NCI-H1092 (cell line): ENCODE results near the gene MASTL.
"Not testable (repeated sequence)": the region's sequence is repeated elsewhere in the genome, so short reads cannot be mapped to it uniquely, and the experiment has no call there.

Source experiments
- DNase-seq: peaks from one replicate; lab custom pipeline; 2025; lab: John Stamatoyannopoulos, UW

The MASTL gene

DNA sequence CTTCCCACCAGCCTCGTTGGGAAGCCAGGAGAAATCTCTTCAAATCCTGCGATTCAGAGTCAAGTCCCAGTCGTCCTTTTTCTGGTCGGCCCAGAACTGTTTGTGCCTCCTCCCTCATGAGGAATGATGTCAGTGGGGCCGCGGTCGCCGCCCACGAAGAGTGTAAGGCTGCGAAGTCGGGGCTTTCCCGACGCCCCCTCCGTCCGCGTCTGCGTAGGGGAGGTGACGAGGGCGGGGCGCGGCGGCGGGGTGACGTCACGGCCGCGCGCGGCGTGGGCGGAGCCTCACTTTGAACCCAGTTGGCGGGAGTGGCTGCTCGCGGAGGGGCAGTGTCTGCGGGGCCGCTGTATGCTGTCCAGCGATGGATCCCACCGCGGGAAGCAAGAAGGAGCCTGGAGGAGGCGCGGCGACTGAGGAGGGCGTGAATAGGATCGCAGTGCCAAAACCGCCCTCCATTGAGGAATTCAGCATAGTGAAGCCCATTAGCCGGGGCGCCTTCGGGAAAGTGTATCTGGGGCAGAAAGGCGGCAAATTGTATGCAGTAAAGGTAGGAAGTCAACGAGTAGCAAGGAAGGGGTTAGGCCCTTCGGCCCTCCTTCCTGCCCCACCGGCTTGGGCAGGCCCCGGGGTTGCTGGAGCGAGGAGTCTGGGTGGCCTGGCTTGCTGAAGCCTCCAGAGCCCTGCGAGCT, at the start of gene MASTL:
Gene MASTL, plus strand, starts transcription at position 287 of the 689 bp plus-strand sequence. Its CDS starts 75 bp downstream, at position 362.
- DNase-seq: peak; percentile 73

DNA sequence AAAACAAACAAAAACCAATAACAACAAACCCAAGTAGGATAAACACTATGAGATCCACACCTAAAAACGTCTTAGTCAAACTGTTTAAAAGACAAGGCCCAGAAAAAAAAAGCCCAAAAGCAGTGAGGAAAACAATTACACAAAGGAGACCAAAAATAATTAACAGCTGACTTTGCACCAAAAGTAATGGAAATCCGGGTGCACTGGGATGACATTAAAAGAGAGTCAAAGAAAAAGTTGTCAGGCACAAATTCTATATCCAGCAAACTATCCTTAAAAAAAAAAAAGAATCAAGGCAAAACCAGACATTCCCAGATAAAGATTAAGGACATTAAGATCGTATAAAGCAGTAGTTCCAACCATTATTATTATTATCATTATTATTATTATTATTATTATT, 47.0 kb upstream of the MASTL start:
- no peak for DNase-seq

DNA sequence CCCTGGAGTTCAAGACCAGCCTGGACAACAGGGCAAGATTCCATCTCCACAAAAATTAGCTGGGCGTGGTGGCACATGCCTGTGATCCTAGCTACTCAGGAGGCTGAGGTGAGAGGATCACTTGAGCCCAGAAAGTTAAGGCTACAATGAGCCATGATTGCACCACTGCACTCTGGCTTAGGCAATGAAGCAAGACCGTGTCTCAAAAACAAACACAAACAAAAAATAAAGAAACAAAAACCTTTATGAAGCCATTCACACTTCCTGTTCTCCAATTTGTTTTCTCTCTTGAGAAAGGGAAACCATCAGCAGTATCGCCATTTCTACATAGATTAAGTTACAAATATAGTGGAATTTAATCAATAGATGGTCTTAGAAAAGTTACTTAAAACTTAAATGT, 20.8 kb upstream of the MASTL start:
- no peak for DNase-seq

DNA sequence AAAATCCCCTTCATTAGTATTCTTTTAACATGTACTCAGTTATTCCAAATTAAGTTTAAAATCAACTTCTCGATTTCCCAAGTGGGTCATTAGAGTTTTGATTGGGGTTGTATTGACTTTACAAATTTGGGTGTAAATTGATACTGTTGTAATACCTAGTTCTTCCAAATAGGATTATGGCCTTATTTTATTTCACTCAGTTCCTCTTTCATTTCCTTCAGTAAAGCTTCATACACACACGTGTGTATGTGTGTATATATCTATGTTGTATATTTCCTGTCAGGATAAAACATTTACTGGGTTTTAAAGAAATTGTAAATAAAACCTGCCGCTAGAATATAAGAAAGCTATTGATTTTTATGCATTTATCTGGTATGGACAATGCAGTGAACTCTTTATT, 16.9 kb upstream of the MASTL start:
- DNase-seq: no peak

DNA sequence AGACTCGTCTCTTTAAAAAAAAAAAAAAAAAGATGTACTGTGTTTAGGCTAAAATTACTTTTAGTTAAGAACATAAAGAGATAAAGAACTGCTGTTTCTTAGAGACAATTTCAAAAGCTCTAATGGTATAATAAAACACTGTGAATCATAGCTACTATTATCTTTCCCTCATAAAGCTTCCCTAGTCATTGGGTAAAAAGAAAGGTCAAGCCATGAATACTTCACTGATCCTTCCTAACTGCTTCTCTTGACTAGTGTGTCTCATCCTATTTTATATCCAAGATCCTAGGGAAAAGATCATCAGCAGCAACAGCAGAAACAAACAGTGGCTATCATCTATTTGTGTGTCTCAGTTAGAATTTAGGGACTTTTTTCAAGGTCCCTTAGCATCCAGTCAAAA, 11.5 kb upstream of the MASTL start:
- no peak for DNase-seq

DNA sequence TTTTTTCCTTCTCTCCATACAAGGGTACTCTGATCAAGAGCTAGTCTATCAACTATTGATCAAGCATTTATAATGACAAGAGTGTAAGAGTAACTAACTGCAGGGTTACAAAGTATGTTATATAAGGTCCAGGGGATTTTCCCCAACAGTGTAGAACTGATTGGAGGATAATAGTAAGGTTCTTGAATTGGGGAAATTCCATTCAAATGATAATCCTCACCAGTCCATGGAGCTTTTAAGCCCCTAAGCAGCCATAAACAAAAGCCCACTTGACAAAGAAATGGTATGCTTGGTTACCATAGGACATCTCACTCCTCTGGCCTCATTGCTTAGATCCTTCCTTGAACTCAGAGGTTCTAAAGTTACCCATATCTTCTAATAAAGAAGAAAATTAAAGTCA, 9.2 kb upstream of the MASTL start:
- DNase-seq: no peak

DNA sequence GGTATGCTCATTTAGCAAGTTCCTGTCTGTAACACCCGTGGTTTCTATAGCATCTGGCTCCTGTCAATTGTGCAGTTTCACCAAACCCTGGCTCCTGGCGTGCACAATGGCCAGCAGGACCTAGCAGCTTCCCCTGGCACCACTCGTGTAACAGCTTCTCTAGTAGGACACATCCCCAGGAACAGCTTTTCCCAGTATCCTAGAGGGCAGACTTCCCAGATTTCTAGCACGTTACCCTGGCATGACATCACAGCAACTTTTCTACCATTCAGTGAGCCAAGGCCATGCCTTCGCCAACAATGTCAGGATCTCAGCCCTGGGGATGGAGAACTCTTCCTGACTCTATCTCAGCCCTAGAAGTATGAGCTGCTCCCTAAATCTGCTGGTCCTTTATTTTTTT, 7.5 kb upstream of the MASTL start:
- no peak for DNase-seq

DNA sequence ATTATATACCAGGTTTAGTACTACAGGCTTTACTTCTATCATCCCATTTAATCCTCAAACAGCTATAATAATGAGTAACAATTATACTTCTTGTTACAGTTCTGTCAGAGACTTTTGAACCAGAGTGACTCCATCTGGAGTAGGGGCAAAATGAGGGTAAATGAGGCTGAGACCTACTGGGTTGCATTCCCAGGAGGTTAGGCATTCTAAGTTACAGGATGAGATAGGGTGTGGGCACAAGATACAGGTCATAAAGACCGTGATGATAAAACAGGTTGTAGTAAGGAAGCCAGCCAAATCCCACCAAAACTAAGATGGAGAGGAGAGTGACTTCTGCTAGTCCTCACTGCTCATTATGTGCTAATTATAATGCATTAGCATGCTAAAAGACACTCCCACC, 4.9 kb upstream of the MASTL start:
- DNase-seq: no peak

DNA sequence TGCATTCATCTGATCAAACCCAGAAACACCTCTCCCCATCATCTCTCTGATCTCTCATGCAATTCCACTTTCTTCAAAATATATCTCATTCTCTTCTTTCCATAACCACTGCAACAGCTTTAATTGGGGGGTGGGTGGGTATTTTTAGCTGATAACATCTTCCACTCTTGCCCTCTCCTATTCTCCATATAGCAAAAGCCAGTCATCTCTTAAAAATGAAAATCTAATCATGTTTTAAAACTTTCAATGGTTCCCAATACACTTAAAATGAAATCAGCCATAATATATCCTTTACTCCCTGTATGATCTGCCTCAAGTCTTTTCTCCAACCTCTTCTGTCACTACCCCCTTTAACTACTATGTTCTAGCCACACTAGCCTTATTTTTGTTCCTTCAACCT, 2.5 kb upstream of the MASTL start:
- no peak for DNase-seq

DNA sequence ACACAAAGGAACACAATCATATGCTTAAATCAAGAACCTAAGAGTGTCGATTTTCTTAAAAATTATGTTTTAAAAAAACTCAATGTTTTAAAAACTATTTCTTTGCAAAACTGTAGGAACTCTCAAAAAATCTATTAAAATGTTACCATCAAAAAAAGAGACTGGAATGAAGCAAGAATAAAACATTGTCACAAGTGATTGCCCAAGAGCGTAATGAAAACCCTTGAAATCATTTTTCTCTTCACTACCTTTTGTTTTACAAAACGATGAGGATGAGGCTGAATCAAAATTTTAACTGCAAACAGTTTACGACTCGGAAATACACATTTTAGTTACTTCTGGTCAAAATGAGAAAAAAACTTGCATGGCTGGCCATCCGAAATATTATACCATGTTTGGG, 1.8 kb upstream of the MASTL start:
- no peak for DNase-seq

DNA sequence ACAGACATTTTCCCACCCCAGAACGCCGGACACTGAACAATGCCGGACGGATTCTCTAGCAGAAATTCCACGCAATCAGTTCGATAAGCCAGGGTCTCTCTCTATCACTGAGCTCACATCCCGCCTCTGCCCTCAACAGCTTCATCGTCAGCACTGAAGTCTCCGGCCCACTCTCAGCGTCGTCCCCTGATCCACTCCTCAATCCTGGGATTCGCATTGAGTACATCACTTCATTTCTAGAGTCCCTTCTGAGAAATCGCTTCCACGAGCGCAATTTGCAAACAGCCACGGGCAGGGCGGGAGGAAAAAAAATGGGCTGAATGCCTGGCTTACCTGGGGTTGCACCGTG, 1.3 kb upstream of the MASTL start:
- no peak for DNase-seq

DNA sequence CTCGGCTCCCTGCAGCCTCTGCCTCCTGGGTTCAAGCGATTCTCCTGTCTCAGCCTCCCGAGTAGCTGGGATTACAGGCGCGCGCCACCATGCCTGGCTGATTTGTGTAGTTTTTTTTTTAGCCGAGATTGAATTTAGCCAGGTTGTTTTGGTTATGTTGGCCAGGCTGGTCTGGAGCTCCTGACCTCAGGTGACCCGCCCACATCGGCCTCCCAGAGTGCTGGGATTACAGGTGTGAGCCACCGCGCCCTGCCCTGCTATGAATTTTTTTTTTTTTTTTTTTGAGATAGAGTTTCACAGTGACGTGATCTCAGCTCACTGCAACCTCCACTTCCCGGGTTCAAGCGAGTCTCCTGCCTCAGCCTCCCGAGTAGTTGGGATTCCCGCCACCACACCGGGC, 1.4 kb downstream of the MASTL start:
- not testable (repeated sequence) for DNase-seq

DNA sequence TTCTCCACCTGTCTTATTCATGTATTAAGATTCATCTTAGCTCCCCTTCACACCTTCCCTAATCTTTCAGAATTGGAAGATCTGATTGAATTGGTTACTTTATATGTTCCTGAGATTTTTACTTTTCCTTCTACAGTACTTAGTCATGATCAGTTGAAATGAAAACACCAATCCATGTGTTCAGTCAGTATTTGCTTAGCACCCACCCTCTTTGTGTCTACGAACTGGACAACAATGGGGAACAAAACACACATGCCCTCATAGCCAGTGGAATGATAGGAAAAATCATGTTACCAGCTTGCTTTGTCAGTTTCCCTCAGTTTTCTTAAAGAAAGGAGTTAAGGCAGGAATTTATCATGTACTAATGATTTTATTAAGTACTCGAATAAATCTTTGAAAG, 2.0 kb downstream of the MASTL start:
- DNase-seq: no peak

DNA sequence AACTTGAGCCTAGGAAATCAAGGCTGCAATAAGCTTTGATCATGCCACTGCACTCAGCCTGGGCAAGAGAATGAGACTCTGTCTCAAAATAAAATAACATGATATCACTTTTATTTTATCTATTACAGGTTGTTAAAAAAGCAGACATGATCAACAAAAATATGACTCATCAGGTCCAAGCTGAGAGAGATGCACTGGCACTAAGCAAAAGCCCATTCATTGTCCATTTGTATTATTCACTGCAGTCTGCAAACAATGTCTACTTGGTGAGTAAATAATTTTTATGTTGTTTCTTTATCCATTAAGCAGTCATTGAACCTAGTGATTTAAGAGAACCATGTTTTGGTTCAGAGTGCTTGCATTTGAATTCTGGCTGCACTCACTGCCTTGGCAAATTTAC, 3.3 kb downstream of the MASTL start:
- DNase-seq: no peak

DNA sequence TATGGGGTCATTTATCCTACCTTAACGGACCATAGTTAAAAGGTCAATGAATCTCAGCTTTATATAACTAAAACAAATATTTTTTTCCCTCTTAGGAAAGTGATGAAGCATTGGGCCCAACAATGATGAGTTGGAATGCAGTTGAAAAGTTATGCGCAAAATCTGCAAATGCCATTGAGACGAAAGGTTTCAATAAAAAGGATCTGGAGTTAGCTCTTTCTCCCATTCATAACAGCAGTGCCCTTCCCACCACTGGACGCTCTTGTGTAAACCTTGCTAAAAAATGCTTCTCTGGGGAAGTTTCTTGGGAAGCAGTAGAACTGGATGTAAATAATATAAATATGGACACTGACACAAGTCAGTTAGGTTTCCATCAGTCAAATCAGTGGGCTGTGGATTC, 14.7 kb downstream of the MASTL start:
- DNase-seq: no peak

DNA sequence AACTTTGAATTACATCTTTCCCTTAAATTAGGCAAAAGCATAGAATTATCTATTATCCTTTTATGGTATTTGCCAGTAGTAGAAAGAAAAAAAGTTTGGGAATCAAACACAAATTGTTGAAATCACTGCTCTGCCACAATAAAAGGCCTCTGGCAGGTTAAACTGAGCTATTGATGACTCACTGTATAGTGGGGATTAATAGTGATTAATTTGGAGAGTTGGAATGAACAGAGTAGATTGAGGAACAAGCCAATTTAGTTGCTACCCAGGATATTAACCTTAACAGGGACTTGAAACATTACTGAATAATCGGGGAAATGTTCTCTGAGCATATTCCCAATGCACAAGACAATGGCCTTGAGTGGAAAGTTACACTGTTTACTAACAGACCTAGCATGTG, 33.1 kb downstream of the MASTL start:
- no peak for DNase-seq

DNA sequence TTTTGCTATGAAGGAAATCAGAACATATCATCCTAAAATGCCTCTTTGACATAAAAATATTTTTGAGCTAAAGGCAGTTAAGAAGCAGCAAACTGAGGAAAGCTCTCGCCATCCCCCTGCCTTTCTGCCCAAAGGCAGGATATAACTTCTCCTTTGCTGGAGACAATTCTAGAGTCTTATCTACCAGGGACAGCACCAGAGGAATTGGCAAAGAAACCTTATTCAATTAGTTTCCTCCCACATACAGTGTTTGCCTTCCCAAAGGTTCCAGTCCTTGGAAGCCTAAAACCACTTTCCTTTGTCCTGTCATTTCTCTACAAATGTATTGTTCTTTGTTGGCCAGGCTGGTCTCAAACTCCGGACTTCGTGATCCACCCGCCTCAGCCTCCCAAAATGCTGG, 33.7 kb downstream of the MASTL start:
- DNase-seq: no peak

DNA sequence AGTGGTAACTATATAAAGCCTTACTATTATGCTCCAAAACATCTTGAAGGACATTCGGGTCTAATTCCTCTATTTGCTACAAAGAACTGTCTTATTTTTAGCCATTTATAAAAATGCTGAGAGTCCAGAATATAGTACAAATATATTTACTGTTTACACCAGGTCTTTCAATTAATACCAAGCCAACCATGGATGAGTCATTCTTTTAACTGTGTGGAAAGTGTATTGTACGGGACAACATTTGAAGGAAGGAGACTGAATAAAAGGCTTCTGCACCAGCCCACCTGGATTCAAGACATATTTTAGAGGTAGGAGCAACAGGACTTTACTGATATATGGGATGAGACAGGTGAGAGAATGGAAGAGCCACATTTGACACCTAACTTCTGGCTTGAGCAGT, 35.4 kb downstream of the MASTL start:
- DNase-seq: no peak

DNA sequence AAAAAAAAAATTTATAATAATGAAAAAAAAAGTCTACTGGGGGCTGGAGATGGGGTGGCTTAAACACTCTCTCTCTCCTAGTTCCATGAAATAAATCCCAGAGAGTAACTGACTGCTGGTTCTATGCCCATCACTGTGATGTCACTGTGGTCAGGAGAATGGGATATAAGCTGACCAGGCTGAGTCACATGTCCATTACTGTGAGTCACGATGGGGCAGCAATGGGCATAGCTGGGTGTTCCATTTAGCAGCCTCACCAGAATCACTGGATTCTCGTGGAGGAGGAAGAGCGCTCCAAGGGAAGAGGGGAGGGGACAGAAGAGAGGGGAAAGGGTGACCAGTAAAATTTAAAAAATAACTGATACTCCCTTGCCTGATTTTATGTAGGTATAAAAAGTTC, 37.1 kb downstream of the MASTL start:
- DNase-seq: no peak

DNA sequence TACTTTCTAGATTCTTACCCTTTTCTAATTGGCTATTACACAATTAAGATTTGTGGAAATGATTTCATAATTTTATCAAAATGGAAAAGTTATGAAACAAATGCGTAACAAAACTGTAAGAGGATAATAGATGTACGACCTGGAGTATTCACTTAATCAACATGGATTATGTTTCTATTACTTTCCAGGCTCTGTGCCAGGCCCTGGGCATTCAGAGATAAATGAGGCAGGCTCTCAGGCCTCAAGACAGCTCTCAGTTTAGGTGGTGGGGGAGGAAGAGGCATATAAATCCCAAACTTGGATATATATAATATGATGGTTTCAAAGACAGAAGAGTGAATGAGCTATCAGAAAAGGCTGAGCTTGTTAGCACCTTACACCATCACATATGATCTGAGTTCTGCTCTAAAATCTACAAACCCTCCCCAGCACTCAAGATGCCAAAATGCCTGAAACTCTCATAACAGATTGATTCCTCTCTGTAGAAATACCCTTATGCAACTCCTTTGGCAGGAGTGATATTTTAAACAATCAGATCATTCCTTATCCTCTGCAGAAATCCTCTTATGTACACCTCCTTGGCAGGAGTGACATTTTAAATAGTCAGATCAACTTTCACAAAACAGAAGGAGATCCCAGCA, 42.9 kb downstream of the MASTL start:
- no peak for DNase-seq

DNA sequence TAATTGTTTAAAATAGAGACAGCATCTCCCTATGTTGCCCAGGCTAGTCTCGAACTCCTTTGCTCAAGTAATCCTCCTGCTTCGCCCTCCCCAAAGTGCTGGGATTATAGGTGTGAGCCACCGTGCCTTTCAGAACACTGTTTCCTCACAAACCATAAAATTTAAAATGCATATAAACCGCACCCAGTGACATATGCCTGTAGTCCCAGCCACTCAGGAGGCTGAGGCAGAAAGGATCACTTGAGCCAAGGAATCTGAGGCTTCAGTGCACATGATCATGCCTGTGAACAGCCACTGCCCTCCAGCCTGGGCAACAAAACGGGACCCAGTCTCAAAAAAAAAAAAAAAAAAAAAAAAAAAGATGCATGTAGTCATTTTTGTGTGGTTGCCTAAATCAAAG, 48.7 kb downstream of the MASTL start:
- no peak for DNase-seq

DNA sequence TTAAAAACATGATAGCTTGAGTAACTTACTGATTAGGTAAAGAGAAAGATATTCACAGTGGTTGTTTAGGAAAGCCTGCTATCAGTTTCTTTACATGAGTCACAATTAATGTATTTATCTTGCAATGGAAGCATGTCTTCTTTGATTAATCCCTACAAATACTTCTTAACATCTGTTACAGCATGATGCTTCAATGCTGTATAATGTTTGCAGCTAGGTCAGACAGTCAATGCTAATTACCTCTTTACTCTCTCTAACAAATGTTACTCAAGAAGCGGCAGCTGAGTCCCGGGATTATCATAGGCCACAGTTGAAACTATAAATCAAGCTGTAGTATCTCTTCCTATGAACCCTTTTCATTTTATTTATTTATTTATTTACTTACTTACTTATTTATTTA, 52.2 kb downstream of the MASTL start:
- no peak for DNase-seq

DNA sequence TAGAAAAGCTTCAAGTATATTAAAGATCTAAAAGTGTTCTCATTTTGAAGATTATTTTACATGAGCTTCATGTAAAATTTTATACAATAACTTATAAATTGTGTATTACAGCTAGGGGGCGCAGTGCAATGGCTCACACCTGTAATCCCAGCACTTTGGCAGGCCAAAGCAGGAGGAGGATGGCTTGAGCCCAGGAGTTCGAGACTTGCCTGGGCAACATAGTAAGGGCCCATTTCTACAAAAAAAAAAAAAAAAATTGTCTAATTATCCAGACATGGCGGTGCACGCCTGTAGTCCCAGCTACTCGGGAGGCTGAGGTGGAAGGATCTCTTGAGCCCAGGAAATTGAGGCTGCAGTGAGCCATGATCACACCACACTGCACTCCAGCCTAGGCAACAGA, 68.8 kb downstream of the MASTL start:
- no peak for DNase-seq

DNA sequence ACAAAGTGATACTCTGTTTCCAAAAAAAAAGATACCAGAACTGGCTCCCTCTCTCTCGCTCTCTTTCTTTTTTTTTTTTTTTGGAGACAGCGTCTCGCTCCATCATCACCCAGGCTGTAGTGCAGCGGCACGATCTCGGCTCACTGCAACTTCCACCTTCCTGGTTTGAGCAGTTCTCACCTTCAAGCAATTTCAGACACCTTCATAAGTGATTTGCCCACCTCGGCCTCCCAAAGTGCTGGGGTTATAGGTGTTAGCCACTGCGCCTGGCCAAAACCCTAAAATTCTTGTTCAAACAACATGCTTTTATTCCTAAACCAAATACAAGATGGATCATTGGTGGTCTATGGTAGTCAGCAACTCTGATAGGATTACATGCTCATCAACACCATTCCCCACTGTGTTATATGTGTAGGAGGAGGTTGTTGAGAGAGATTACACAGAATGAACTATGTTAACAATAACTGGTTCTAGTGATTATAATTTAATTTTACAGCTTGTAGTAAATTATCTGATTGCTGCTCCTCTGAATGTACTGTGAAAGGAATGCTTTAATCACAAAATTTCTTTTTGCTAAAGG, 69.9 kb downstream of the MASTL start:
- DNase-seq: no peak
